GM04504 (cell line): ENCODE results near the gene PUS3.

ENCODE experiments used
- DNase-seq: peaks from one replicate; pipeline ENCODE4 v3.0.0-alpha.2; 2012; ENCODE audit warnings: low read depth

PUS3 gene

DNA sequence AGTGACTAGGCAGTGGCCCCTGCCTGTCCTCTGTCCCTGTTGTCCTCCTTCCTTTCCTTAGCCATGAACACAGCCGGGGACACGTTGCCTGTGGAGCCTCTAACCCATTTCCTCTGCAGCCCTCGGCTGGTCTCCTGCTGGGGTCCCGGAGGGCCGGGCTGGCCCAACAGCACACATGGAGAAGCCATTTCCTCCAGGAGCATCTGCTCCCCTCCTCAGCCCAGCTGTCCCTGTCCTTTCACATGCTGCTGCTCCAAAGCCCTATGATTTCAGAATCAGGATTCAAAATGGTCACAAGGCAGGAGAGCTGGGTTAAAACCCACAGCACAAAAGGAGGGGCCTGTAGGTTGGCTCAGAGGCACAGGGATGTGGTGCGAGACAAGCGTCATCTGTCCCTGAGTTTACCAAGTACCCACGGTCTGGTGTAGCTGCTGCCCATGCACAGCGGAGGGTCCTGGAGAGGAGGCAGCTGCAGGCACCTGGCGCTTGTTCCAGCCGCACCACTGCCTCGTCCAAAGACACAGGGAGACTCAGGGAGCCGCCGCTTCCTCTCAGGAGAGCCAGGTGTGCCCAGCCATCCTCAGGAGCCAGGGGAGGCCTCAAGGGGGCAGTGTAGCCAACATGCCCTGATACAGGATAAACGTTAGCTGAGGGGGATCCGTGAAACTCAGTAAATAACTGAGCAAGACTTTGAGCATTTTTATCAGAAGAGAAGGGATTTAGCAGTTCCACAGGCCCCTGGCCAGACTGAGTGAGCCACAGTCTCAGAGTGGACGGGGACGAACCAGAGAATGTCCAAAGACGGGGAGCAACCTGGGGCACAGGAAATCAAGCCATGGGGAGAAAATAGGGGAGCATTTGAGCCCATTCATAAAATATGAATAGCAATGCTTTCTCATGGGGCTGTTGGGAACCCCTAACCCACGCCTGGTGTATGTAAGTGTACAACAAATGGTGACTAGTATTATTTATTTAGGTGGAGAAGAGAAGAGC, 38.9 kb upstream of the PUS3 start:
- no peak for DNase-seq

DNA sequence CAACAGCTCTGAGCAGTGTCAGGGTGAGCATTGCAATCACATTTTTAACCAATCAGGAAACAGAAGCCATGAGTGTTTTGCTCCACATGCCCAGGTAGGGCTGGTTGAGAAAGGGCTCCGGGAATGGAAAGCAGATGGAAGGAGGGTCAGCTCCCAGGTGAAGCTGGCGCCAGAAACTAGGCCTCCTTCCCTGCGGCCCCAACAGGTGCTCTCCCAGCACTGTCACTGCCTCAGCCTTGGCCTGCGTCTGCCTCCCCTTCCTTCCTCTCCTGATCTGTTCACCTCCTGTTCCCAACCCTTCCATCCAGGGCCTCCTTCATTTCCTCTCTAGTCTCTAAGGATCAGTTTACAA, 38.2 kb upstream of the PUS3 start:
- no peak for DNase-seq

DNA sequence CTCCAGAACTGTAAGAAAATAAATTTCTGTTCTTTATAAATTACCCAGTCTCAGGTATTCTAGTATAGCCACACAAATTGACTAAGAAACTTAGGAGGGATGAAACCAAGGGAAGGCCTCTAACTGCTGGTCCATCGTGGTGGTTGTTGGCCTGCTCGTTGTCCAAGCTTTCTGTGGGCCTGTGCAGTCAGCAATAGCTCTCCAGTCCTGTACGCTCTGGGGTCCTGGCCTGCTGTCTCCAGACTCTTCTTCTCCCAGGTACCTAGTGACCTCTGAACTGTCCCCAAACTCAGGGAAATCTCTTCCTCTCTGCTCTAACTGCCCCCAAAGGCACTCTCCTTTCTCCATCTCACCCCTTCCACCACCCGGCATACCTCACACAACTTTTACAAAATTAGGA, 37.1 kb upstream of the PUS3 start:
- DNase-seq, result no peak

DNA sequence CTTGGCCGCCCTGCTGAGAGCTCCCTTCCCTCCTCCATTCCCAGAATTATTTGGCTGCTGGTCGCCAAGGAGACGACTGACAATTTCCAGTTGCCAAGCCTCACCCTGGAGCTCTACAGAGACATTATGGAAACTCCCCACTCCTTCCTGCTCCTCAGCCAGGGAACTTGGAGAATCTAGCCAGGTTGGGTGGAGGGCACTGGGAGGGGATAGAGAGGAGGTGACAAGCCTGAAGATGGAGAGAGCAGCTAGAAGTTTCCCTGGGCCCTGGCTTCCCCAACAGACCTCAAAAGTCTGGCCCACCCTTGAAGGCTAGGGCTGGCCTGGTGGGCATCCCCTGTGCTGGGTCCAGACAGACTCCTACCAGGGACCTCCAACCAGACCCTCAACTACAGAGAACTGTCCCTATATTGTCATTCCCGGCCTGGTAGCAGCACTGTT, 36.1 kb upstream of the PUS3 start:
- DNase-seq, result no peak

DNA sequence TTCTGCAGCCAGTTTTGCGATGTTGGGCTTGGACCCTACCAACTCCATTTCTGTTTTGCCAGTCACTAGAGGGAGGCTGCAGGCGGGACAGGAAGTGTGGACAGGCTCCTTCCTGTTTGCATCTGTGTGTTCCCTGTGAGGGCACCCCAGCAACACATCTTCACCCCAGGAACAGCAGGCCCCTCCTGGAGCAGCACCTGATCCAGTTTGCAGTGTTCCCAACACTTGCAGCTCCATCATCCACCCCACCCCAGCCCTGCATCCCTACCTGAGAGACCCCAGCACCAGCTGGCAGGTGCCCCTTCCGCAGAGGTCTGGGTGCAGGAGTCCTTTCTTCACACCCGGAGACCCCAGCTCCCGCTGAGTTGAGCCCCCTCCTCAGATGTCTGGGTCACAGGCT, 35.4 kb upstream of the PUS3 start:
- DNase-seq, result no peak

DNA sequence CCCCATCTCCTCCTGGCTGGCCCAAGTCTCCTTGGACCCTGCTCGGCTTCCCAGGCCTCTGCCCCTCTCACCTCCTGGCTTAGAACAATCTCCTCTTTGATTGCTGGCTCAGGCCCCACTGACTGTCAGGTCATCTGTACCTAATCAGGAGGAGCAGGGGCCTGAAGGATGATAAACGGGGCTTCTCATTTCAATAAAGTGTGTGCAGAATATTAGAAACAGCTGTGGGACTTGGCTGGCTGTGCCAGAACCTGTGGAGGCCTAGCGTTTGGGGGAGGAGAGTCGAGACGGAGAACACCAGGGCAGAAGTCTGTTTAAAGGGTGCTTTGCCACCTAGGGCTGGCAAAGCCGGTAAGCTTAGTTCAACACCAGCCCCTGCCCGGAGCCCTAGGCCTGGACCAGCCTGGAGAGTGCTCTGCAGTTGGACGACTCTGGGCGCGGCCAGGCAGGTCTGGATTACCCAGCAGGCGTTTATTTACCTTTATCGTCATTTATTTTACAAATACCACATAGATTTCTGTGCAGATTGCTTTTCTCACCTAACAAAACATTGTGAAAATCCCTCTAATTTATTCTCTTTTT, 32.7 kb upstream of the PUS3 start:
- peak; percentile 6 for DNase-seq

DNA sequence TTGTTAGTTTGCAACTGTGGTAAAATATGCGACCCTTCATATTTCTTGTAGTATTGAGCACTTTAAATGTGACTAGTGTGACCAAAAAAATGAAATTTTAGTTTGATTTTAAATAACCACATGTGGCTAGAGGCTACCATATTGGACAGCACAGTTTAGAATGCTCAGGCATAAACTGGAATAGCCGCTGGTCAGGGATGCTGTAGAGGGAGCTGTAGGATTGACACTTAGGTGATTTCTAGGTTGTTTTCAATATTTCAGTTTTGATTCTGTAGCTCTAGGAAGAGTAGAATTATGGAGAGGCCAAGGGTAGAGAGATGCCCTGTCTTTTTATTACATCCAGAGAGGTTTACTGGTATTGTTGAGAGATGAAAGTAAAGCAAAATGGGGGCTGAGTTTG, 32.0 kb upstream of the PUS3 start:
- DNase-seq, result no peak

DNA sequence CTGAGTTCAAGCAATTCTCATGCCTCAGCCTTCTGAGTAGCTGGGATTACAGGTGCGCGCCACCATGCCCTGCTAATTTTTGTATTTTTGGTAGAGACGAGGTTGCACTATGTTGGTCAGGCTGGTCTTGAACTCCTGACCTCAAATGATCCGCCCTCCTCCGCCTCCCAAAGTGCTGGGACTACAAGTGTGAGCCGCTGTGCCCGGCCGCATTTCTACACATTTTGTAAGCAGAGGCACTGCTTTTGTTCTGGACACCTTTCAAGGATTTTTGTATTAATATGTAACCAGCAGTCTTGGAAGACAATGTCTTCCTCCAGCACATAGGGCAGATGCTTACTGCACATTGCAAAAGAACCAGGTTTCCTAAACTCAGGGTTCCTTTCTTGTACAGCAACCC, 31.5 kb upstream of the PUS3 start:
- no peak for DNase-seq

DNA sequence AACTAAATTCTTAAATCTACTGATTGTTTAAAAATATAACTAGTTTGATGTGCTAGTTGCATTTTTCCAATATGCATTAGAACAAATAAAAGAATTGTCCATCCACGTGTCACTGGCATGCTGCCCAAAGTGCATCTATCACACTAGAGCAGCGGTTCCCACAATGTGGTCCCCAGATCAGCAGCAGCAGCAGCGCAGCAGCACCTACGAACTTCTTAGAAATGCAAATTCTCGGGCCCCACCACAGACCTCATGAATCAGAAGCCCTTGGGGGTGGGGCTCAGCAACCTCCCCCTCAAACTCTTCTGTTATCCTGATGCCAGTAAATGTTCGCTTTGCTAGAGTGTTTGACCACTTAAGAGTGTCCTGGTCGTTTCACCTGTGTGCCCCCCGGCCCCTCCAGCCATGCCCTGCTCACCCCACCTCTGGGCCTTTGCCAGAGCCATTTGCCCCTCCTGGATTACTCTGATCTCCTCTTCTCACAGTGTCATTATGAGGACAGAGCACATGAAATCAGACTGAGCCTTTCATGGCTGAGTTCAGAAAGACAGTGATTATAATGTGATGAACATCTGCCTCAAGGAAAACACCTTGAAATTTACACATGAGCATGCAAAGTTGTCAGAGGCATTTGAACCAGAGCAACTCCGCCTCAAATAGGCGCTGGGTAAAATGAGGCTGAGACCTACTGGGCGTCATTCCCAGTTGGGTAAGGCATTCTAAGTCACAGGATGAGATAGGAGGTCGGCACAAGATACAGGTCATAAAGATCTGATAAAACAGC, 30.2 kb upstream of the PUS3 start:
- no peak for DNase-seq

DNA sequence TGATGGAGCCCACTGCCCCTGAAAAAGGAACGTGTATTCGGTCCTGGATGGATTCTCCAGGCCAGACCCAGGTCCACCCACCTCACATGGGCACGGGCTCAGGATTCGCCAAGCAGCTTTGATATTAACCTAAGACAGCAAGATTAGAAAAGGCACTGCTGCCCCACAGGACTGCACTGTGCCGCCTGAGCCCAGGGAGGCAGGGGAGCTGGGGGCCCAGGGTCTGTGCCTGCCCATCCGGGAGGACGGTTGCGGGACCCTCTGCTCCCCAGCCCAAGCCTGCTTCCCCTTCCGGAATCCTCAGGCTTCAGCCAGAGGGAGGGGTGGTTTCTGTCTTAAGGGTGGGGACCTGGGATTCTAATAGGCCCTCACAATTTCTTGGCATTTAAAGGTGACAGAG, 29.3 kb upstream of the PUS3 start:
- DNase-seq, result no peak

DNA sequence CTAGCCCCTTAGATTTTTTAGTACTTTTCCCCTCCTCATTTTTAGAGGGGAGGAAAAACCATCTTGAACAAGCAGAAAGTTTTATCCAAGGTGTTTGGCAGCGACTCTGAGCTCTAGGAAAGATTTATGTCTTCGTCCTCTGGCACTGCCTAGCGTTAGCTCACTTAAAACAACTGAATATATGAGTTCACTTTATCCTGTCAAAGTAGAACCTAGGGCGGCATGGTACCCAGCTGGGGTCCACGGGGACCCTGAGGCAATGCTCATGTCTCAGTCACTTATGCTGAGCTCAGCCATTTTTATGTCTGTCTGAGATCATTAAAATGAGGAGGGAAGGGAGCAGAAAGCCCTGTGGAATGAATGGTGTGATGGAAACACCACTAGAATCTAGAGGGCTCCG, 28.7 kb upstream of the PUS3 start:
- no peak for DNase-seq

DNA sequence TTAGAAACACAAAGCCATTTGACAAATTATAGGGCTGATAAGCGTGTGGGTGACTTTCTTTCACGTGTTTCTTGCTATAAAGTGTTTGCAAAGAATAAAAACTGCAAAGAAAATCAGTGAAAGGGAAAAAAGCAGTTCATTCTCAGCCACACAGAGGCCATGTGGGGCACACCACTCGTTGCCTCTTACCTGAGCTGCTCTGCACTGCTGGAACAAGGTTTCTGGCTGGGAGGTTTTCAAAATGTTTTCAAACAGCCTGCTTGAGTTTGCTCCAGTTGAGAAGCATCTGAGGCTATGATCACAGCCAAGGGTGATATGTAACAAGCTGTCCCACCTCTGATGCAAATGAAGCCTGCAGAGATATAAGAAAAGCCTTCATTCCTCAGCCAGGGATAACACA, 28.1 kb upstream of the PUS3 start:
- no peak for DNase-seq

DNA sequence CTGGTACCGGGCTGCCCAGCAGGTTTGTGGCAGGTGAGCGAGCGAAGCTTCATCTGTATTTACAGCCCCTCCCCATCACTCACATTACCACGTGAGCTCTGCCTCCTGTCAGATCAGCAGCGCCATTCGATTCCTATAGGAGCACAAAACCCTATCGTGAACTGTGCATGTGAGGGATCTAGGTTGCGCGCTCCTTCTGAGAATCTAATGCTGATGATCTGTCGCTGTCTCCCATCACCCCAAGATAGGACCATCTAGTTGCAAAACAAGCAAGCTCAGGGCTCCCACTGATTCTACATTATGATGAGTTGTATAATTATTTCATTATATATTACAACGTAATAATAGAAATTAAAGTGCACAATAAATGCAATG, 27.1 kb upstream of the PUS3 start:
- no peak for DNase-seq

DNA sequence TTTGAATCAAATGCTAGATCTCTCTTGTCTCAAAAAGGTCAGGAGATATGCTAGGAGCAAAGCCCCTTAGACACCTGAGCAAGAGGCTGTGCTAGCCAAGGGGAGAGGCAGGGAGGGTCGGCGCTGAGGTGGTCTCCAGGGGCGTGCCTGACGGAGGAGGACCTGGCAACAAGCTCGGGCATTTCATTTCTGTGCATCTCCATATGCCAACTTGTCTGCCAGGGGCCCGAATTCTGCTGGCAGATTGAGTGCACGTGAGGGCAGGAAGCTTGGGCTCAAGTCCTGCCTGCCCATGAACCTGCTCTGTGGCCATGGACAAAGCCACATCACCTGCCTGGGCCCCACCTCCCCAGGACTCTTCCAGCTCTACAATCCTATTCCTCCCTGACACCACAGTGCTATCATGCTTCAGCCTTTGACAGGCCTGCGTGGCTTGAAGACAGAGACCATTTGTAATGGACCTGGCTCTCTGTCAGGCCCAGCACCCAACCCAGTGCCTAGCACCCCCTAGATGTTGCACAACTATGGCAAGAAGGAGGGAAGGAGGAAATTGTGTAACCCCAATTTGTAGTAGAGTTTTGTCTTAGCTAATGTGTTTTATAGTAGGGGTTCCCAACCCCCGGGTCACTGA, 26.6 kb upstream of the PUS3 start:
- DNase-seq, result no peak

DNA sequence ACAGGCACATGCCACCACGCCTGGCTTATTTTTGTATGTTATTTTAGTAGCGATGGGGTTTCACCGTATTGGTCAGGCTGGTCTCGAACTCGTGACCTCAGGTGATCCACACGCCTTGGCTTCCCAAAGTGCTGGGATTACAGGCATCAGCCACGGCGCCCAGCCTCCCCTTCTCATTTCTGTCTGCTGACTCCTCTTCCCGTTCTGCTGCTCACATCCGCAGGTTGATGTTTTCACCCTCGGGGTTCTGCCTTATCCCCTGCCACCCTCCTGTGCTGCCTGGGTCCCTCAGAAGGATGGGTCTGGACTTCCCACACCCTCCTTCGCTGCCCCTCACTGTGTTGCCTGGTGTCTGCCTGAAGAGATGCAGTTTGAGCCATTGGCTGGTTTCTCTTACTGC, 23.7 kb upstream of the PUS3 start:
- no peak for DNase-seq

DNA sequence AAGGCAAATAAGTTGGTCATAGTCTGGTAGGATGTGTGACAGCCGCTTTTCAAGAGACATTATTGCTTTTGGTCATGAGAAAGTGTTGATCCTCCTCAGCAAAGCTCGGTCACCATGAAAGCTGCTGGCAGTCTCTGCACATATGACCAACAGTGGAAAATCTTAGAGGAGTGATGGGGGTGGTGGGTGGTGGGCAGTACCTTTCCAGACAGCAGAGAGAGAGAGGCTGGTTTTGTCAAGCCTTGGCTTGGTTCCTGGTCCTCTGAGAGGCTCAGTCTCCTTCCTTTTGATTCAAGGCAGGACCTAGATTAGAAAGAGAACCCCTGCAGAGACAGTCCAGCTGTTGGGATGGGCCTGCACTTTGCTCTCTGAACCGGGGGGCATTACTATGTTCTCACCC, 22.8 kb upstream of the PUS3 start:
- DNase-seq, result no peak

DNA sequence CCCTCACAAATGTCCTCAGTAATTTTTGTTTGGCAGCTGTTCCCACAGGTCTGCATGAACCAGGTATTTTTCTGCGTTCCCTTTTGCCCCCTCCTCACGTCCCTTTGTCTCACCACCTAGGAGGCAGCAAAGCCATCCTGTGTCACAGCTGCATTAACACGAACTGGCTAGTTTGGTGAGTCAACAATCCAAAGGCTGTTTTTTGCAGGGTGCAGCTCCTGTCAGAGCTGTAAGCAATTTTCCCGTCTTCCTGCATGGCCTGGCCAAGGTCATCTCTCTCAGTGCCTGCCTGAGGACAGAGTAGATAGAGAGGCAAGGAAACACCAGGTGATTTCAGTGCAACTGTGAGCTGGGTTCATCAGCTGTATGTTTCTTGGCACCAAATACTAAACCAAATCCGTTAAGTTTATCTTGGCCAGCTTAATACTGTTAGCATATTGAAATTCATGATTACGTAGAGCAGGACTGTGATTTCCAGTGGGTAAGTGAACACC, 22.3 kb upstream of the PUS3 start:
- DNase-seq, result no peak

DNA sequence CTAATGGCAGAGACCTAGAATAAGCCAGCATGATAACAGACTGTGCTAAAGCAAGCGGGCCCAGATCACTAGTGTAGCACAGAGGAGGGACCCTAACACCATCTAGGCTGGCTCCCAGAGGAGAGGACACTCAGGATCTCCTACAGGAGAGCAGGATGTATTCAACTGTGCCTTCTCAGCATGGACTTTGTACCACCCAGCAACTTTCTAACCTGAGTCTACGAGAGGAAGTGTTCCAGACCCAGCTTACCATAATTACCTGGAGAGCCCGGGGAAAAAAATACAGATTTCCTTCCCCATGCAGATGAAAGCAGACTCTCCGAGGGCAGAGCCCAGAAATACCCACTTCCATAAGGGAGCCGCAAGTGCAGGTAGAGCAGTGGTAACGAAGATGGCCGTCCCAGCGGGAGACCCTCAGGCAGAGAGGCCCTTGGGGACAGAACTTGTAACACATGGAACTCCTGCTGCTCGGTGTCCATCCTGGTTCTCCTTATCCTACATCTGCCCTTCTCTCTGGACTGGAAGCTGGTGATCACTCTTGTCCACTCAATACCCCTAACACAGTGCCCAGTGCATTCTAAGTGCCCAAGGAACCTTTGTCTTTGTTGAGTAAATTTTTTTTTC, 21.5 kb upstream of the PUS3 start:
- no peak for DNase-seq

DNA sequence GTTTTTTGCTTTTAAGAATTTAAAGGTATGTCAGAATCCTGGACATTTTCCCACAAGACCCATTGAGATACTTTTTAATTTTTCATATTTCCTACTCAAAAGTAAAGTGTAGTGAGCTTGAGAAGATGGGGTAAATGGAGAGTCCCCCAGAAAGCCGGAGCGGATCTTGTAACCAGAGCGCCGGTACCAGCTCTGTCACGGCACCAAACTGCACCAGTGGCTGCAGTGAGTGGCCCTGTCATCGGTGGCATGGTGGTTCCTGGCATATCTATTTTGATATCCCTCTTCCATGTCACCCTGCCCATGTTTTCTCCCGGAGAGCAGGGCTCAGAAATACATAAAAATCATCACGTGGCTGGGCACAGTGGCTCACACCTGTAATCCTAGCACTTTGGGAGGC, 20.6 kb upstream of the PUS3 start:
- no peak for DNase-seq

DNA sequence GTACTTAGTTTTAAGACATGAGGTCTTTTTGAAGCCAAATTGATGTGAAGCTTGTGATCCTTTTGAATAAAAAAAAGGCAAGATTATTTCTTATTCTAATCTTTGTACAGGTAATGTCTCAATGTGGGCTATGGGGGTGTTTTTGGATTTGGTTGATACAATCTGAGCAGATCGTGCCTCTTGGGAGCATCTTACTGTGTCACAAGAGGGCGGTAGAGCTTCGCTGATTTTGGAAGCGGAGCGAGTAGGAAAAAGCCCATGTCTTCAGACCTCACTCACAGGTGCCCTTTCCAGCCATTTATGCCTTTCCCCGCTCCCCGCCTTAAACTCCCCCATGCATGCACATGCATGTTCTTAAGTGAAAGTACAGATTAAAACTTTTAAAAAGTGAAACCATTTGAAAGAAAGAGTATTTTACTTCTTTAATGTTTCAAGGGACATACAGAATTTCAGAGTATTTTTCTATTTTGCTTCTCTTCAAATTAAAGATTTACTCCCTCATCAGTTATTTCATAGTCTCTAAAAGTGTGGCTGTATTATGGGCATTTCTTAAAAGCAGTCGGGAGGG, 20.1 kb upstream of the PUS3 start:
- DNase-seq, result peak; percentile 44

DNA sequence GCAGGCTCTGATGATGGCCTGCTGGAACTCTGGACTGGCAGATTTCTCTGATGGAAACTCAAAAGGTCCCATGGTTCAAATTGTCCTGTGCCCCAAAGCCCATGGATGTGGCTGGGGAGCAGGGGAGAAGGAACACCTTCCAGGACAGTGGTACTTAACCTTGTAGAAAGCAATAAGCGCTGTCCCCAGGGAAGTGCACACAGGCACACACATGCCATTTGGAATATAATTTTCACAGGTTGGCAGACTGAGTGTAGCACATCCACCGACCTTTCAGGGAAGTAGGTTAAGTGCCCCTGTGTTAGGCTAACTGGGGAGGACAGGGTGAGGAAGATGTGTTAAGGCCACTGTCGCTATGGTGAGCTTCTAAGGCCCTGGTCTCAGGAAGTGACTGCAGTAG, 19.1 kb upstream of the PUS3 start:
- DNase-seq, result no peak

DNA sequence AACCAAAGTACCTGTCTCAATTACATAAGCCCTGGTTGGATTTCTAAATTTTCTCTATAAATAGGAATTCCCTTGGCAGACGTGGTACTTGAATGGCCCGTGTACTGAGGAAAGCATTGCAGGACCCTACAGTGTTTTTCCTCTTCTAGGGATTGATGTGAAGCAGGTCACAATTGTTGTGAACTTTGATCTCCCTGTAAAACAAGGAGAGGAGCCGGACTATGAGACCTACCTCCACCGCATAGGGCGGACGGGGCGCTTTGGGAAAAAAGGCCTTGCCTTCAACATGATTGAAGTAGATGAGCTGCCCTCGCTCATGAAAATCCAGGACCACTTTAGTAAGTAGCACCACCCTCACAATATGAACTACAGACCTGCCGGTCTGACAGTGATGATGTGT, 18.0 kb upstream of the PUS3 start:
- DNase-seq, result no peak
